Astrocyte (in vitro differentiated cells and primary cell): ENCODE data around the gene ATP5F1D.

Source experiments
- CTCF ChIP-seq: IDR thresholded peaks from 2 replicates; pipeline ENCODE4 v1.5.1; 2011; ENCODE audit warnings: low read depth, mild to moderate bottlenecking, inconsistent platforms, low read length, moderate library complexity; ENCODE audit not compliant: insufficient read depth
- EZH2 ChIP-seq: IDR thresholded peaks from 2 replicates; pipeline ENCODE4 v1.6.1; 2012; ENCODE audit warnings: mild to moderate bottlenecking, low read length, inconsistent platforms; ENCODE audit not compliant: insufficient read depth

- no peak for TF ChIP-seq CTCF
- no peak for TF ChIP-seq EZH2
Observed at GRCh38 chr19:1281569-1282287, 40.2 kb downstream of the ATP5F1D start.
